Cardiac muscle cell (in vitro differentiated cells and primary cell): ENCODE measurements around the gene TRIM10. TPM values are rescaled to one million over a fixed set of nuclear protein-coding genes. Genes with fewer than 3 reads are reported as not detected.

ENCODE experiments used
- DNase-seq, 2 donors: peaks; one replicate each; pipeline versions ENCODE4 v3.0.0 to v3.0.0-alpha.2; 2010 to 2017; ENCODE audit warnings: low read depth in 1 of 2, low spot score in 1 of 2
- H3K27ac ChIP-seq: fragments of 200-600 bp; sonication (generic); 2 replicates; pipeline ENCODE4 v1.5.1; 2016
- H3K27me3 ChIP-seq: fragments of 200-600 bp; sonication (generic); 2 replicates; pipeline ENCODE4 v1.6.0; 2016; ENCODE audit warnings: control low read depth
- H3K36me3 ChIP-seq: fragments of 200-600 bp; sonication (generic); 2 replicates; pipeline ENCODE4 v1.5.1; 2016; ENCODE audit warnings: control low read depth
- H3K4me1 ChIP-seq: fragments of 200-600 bp; sonication (generic); 2 replicates; pipeline ENCODE4 v1.8.1; 2017; ENCODE audit warnings: low read depth, mild to moderate bottlenecking, mixed run types
- H3K4me3 ChIP-seq: fragments of 200-600 bp; sonication (generic); 2 replicates; pipeline ENCODE4 v1.5.1; 2016; ENCODE audit warnings: mild to moderate bottlenecking
- H3K9me3 ChIP-seq: fragments of 200-600 bp; sonication (generic); 2 replicates; pipeline ENCODE4 v1.5.1; 2017; ENCODE audit warnings: low read depth, mild to moderate bottlenecking, control low read depth
- polyA plus RNA-seq: library from polyadenylated mRNA; unstranded; fragments of >200 nt; fragmentation: Nextera tagmentation; extraction: Ambion mirVana; gene quantifications from 2 replicates; pipeline ENCODE4 v1.2.1, GENCODE V29; 2016
- total RNA-seq: library from RNA; depleted of rRNA; stranded (reverse); fragments of >200 nt; gene quantifications from 2 replicates; pipeline ENCODE4 v1.2.3, GENCODE V29; 2016
- TF ChIP-seq, protein P1 (sequence below): IDR thresholded peaks from 2 replicates; pipeline ENCODE4 v1.5.1; 2012; ENCODE audit warnings: low read depth, mild to moderate bottlenecking, low read length

Gene TRIM10
- total and polyA plus RNA-seq, 2 experiments from 2014 or later = not detected

DNA sequence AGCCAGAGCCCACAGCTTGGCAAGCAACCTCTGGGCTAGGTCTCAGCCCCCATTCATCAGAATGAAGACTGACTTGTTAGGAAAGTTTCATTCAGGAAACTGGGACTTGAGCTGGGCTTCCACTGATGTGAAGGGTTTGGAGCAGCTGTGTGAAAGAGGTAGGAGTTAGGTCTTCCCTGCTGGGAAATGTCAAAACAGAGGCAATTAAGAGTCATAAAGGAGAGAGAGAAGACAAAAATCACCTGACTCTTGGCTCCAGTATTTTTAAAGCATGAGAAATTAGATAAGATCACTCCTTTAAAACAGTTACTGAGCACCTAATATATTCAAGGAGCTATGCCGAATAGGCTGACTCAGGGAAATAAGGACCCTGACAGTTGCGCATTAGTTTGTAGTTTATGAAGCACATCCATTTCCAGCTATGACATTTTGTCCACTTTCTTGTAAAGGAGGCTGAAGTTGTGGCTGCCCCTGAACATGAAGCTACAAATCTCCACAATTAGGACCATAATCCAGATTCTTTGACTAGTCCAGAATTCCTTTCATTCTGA is 29.0 kb downstream of the TRIM10 start:
- TF ChIP-seq, protein P1, sequence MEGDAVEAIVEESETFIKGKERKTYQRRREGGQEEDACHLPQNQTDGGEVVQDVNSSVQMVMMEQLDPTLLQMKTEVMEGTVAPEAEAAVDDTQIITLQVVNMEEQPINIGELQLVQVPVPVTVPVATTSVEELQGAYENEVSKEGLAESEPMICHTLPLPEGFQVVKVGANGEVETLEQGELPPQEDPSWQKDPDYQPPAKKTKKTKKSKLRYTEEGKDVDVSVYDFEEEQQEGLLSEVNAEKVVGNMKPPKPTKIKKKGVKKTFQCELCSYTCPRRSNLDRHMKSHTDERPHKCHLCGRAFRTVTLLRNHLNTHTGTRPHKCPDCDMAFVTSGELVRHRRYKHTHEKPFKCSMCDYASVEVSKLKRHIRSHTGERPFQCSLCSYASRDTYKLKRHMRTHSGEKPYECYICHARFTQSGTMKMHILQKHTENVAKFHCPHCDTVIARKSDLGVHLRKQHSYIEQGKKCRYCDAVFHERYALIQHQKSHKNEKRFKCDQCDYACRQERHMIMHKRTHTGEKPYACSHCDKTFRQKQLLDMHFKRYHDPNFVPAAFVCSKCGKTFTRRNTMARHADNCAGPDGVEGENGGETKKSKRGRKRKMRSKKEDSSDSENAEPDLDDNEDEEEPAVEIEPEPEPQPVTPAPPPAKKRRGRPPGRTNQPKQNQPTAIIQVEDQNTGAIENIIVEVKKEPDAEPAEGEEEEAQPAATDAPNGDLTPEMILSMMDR = no peak
- H3K4me3 ChIP-seq = no peak overlapping the region
- peaks cover 94% of the 10 kb centered on the region for H3K27me3 ChIP-seq
- H3K9me3 ChIP-seq = no peaks in the 10 kb centered on the region
- no peak overlapping the region for H3K27ac ChIP-seq
- H3K36me3 ChIP-seq = no peaks in the 10 kb centered on the region
- H3K4me1 ChIP-seq = no peaks in the 10 kb centered on the region
- DNase-seq = no peak

DNA sequence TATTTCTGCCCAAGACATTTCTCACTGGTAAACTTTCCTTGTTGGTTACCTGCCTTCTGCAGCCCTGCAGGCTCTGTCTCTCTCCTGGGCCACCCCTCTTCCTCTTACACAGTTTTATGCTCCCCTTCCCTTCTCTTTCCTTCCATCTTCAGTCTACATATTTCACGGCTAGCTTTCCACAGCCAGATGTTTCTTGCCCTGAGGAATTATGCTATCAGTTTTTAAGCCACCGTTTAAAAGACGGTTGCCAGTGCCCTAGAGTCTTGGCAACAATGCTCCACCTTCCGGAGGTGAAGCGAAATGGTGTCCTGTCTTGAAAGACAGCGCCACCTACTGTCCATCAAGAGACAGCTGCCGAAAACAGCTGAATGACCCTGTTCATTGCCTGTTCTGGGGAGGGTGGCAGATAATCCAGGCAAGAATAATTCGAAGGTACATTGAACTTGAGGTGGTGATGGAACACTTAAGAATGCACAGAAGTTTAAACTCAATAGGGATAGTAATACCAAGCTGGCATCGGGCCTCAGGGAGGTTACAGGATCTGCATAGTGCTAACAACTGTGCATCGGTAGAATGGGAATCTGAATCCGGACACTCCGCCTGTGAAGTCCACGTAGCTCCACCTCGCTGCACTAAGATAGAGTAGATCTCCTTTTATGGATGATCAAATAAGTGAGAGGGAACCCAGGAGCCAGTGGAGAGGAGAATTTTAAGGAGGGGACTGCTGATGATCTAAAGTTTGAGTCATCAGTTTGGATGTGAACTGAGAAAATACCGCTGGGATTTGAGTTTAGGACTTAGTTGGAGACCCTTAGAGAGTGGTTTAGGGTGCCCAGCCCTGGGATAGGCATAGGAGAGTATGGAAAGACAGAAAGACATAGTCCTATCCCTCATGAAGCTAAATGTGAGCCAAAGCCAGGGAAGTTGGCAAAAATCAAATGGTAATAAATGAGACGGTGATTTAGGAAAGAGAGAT is 29.8 kb downstream of the TRIM10 start:
- peak; percentile 86 to 90 for DNase-seq
- TF ChIP-seq, protein P1 = peak; percentile 100
- H3K9me3 ChIP-seq = no peaks in the 10 kb centered on the region
- no peaks in the 10 kb centered on the region for H3K36me3 ChIP-seq
- H3K27me3 ChIP-seq = peaks cover 94% of the 10 kb centered on the region
- H3K4me1 ChIP-seq = no peaks in the 10 kb centered on the region
- H3K27ac ChIP-seq = no peak overlapping the region
- H3K4me3 ChIP-seq = no peak overlapping the region

DNA sequence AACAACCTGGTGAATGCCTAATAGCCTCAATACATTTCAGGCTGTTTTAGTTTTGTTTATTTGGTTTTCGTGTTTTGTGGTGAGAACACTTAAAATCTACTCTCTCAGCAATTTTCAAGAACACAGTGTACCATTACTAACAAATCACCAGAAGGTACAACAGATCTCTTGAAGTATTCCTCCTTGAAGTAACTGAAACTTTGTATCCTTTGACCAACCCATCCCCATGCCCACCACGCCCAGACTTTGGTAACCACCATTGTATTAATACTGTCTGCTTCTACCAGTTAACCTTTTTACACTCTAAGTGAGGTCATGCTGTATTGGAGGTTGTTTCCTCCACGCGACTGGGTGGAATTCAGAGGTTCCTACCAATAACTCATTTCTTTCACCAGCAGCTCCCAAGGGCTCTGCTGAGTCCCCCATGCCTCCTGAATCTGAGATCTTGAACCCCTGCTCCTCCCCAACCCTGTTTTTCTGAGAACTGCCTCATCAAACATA is 30.8 kb downstream of the TRIM10 start:
- peaks cover 94% of the 10 kb centered on the region for H3K27me3 ChIP-seq
- no peak for DNase-seq
- H3K4me3 ChIP-seq = no peak overlapping the region
- no peaks in the 10 kb centered on the region for H3K4me1 ChIP-seq
- H3K36me3 ChIP-seq = no peaks in the 10 kb centered on the region
- no peaks in the 10 kb centered on the region for H3K9me3 ChIP-seq
- TF ChIP-seq, protein P1 = no peak
- H3K27ac ChIP-seq = no peak overlapping the region

- Histone ChIP-seq H3K4me1 (no peaks in the 10 kb centered on the region), H3K36me3 (no peaks in the 10 kb centered on the region), H3K4me3 (no peak overlapping the region), H3K27me3 (peaks cover 96% of the 10 kb centered on the region), H3K9me3 (no peaks in the 10 kb centered on the region), H3K27ac (no peak overlapping the region)
- no peak for DNase-seq
- TF ChIP-seq, protein P1 = no peak
Observed at GRCh38 chr6:30129265-30130178, 31.5 kb downstream of the TRIM10 start.
